GM21737 (cell line): Measurements from ENCODE around the gene GPR25.

Experiments
- ATAC-seq: cut with Tn5 transposase; IDR thresholded peaks from one replicate; pipeline ENCODE4 v1.9.1; 2021; ENCODE audit warnings: mild to moderate bottlenecking, moderate library complexity; ENCODE audit not compliant: unreplicated experiment

GPR25 gene

GRCh38 chr1:200892958-200893357 lies 20.2 kb downstream of the GPR25 start:
- ATAC-seq, result no peak

GRCh38 chr1:200893411-200893901 lies 20.7 kb downstream of the GPR25 start:
- no peak for ATAC-seq

DNA sequence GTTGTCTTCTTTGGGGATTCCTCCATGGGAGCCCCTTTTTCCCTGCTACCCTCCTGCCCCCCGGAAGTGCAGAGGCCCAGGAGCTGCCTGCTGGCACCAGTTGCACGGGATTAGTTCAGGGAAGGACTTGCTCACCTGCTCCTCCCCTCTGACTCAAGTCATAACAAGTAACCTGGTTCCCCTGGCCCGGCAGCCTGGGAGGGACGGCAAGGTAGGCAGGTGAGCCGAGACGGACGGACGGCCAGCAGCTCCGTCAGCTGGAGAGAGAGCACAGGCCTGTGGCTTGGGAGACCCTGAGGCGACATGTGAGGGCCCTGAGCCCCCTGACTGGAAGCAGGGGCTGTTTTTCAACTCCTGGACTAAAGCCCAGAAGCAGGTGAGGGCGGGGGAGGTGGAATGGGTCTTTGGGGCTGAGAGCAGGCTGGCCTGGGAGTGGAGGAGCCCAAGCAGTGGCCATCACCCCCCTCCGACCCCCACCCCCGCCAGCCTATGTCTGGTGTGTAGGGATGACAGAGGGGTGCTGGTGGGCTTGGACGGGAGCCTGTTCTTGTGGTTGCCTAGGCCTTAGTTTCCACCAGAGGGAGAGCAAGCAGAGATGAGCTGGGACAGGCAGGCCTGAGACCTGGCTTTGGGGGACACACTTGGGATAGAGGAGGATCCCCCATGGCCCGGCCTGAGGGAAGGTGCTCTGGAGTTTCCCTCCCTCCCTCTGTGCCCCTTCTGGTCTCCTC lies 22.1 kb downstream of the GPR25 start, which contains the start of gene INAVA:
Gene INAVA (plus strand): TSS at position 189 of the 731 bp plus-strand sequence. CDS start 3,501 bp downstream, outside the sequence.
- no peak for ATAC-seq

DNA sequence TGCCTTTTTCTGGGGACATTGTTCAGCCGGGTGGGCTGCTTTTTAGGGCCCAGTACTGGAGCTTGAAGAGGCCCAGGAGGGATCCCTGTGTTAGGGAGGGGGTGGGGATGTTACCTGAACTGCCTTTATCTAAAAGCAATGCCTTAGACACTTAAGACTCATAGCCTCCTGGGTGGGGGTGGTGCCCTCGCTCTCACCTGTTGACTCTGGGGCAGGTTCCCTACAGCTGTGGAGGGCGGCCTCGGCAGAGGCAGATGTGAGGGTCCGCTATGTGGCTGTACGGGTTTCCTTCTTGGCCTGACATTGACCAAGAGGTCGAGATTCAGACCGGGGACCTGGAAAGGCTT lies 22.6 kb downstream of the GPR25 start:
- no peak for ATAC-seq

DNA sequence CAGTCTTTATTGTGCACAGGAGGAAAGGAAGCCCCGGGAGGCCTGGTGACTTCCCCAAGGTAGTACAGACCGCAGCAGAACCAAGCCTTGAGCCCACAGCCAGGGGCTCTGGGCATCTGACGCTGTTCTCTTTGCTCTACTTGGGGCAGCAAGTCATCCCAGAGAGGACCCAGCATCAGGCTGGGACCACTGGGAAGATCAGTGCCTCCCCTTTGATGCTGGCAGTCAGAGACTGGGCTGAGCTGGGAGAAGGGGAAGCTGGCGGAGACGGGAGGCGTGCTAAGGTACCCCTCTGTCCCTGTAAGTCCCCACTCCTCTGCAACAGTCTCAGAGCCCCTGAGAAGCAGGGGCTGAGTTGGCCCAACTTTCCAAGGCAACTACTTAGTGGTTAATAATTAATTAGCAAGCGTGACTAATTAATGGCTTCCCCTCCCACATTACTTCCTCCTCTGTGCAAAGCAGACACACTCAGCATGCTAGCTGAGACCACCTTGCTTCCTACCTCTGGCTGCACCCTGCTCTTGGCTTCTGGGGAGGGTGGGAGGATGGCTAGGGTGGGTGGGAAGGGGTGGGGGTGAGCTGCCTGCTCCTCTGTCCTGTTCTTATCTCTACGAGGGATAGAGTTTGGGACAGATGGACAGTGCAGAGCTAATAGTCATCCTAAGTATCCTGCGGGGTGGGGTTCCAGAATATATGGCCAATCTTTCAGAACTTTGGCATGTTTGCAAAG lies 23.2 kb downstream of the GPR25 start:
- peak; percentile 51 for ATAC-seq

DNA sequence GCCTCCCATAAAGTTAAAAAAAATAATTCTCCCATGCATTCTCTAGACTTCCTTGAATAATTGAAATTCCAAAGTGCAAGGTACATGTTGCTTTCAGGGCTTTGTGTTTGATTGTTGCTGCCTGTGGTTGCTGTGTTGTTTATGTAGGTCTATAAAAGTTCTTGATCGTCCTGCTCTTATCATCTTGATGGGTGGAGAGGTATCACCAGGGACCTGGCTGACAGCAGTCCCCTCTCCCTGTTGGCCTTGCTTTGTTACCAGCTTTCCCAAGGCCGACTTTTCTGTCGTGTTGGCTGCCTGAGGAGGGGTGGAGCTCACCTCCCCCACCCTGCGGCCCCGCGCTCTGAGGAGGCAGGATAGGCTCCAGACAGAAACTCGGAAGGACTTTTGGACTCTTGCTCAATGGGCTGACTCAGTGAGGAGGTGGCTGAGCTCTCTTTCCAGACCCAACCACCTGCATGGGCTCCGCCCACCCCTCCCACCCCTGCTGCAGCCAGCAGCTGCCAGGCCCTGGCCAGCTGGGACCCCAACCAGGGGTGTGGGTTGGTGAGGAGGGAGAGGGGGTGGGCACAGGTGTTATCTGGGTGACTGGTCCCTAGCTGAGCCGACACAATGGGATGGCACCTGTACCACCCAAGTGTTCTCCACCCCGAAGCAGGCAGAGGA lies 23.9 kb downstream of the GPR25 start:
- ATAC-seq, result no peak

DNA sequence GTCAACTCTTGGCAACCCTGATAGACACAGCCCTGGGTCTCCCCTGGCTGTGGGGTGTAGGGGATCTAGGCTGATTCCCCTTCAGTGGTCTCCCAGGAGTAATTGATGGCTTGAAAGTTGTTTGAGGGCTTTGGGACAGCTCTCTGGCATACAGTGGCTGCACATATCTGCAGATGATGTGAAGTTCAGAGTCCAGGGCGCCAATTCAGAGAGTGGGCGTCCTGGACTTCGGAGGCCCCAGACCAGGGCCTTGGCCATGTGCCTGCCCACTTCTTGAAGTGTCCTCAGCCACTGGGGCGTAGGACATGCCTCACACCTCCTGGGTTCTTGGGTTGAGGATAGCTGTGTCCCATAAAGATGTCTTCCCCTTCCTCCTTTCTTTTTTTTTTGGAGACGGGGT lies 24.5 kb downstream of the GPR25 start:
- ATAC-seq, result no peak

DNA sequence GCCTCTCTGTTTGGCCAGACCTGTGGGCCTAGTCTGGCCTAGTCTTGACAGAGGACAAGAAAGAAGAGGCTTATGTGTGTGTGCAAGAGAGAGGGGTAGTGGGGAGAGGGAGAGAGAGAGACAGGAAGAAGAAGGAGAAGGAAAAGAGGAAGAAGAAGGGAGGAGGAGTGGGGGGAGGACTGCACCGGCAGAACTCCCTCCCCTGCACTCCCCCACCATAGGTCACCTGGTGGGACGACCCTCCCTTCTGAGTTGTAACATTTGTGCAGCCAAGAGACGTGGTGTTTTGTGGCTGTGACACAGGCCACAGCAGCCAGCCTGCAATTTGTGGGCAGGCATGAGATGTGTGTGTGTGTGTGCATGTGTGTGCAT lies 26.2 kb downstream of the GPR25 start:
- ATAC-seq, result no peak

GRCh38 chr1:200899451-200899915 lies 26.7 kb downstream of the GPR25 start:
- ATAC-seq, result no peak

GRCh38 chr1:200899954-200900867 lies 27.4 kb downstream of the GPR25 start:
- ATAC-seq, result no peak

GRCh38 chr1:200900877-200901276 lies 28.1 kb downstream of the GPR25 start:
- ATAC-seq, result no peak

GRCh38 chr1:200901350-200901749 lies 28.6 kb downstream of the GPR25 start:
- ATAC-seq, result no peak

DNA sequence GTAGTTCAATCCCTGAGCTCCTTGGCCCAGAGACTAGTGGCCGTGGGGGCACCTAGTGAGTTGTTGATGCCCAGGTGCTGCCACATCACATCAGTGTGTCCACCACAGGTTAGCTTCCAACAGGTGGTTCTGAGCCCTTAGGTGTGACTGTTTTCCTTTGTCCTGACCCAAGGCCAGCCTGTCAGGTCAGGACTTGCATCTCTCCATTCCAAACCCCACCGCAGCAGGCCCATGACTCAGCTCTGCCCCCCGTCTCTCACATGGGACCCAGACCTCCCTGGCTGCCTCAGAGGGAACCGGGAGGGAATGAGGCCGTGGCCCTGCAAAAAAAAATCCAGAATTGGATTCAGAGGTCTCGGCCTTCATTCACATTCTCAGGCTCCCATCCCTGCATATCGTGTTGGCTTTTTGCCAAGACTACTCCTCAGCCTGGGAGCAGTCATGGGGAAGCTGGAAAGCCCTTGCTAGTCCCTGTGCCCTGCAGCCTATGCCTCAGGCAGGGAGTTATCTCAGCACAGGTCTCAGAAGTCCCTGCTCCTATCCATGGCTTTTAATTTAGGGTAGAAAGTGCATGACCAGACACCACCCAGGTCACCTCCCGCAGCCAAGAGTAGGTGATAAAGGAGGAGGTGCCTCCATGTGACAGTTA lies 29.1 kb downstream of the GPR25 start:
- ATAC-seq, result no peak

DNA sequence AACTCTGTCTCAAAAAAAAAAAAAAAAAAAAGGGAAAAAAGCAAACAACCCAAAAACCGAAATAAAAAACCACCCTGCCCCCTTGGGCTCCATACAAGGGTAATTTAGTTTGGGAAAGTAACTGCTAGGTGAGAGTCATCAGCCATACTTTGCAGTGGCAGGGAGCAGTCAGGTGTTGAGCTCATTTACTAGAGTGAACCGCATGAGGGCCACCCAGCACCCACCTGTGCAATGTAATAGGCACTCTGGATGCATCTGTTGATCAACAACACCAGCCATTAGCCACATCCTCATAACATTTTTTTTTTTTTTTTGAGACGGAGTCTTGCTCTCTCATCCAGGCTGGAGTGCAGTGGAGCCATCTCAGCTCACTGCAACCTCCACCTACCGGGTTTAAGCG lies 31.0 kb downstream of the GPR25 start:
- ATAC-seq, result no peak

- ATAC-seq, result no peak
Observed at GRCh38 chr1:200904772-200905171, 32.0 kb downstream of the GPR25 start.

DNA sequence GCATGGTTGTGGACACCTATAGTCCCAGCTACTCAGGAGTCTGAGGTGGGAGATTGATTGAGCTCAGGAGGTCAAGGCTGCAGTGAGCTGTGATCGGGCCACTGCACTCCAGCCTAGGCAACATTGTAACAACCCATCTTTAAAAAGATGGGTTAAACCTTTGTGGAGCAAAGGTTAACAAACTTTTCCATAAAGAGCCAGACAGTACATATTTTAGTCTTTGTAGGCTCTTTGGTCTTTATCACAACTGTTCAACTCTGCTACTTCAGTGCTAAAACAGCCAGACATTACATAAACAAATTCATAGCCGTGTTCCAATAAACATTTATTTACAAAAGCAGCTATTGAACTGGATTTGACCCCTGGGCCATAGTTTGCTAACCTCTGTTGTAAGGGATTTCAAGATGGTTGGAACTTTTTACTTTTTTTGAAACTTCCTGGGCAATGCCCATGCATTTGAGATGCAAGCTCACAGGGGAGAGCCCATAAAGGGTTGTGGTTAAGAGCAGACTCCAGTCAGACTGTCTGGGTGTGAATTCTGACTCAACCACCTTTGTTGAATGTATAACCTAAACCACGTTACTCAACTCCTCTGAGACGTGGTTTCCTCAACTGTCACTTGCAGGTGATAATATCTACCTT lies 32.8 kb downstream of the GPR25 start:
- peak; percentile 40 for ATAC-seq

- no peak for ATAC-seq
Observed at GRCh38 chr1:200906491-200906890, 33.7 kb downstream of the GPR25 start.

GRCh38 chr1:200907611-200908097 lies 34.9 kb downstream of the GPR25 start:
- ATAC-seq, result peak; percentile 48

- ATAC-seq, result no peak
Observed at GRCh38 chr1:200908191-200908868, 35.5 kb downstream of the GPR25 start.
